ENCODE measurements around the gene DUSP5.

DUSP5 gene

DNA sequence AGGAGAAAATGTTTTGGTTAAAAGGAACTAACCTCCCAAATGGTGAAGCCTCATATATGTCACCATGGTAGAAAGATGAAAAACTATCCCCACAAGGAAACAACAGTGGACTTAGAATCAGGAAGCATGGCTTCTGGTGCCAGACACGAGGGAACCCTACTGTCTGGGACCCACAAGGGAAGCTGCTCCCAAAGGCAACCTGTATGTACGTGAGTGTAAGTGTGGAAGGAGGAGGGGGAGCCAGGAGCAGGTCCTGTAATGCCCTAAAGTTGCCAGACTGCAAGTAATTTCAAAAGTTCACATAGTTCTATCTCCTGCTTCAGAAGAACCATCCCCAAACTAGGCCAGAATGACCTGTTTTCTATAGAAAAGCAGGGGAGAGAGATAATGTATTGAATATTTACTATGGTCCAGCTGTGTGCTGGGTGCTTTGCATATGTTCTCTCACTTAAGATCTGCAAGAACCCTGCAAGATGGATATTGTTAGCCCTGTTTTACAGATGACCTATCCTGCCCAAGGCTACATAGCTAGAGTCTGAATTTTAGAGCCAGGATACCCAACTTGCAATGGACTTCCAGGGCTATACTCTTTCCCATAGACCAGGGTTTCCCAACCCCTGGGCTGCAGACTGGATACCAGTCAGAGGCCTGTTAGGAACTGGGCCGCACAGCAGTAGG lies 19.2 kb downstream of the DUSP5 start:
- TF ChIP-seq, protein P1, sequence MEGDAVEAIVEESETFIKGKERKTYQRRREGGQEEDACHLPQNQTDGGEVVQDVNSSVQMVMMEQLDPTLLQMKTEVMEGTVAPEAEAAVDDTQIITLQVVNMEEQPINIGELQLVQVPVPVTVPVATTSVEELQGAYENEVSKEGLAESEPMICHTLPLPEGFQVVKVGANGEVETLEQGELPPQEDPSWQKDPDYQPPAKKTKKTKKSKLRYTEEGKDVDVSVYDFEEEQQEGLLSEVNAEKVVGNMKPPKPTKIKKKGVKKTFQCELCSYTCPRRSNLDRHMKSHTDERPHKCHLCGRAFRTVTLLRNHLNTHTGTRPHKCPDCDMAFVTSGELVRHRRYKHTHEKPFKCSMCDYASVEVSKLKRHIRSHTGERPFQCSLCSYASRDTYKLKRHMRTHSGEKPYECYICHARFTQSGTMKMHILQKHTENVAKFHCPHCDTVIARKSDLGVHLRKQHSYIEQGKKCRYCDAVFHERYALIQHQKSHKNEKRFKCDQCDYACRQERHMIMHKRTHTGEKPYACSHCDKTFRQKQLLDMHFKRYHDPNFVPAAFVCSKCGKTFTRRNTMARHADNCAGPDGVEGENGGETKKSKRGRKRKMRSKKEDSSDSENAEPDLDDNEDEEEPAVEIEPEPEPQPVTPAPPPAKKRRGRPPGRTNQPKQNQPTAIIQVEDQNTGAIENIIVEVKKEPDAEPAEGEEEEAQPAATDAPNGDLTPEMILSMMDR (IDR thresholded peaks at IDR 0.05; ENCODE audit: control insufficient read depth, extremely low read depth, insufficient read depth): no peak
- no peak for DNase-seq (ENCODE audit: low read depth)
- H3K4me3 ChIP-seq (ENCODE audit: low read depth, low read length): no peak overlapping the region

- no peak overlapping the region for H3K4me3 ChIP-seq (ENCODE audit: low read depth, low read length)
- TF ChIP-seq, protein P1 (IDR thresholded peaks at IDR 0.05; ENCODE audit: control insufficient read depth, extremely low read depth, insufficient read depth): no peak
- no peak for DNase-seq (ENCODE audit: low read depth)
Measured at GRCh38 chr10:110522365-110522988, 24.8 kb downstream of the DUSP5 start.

DNA sequence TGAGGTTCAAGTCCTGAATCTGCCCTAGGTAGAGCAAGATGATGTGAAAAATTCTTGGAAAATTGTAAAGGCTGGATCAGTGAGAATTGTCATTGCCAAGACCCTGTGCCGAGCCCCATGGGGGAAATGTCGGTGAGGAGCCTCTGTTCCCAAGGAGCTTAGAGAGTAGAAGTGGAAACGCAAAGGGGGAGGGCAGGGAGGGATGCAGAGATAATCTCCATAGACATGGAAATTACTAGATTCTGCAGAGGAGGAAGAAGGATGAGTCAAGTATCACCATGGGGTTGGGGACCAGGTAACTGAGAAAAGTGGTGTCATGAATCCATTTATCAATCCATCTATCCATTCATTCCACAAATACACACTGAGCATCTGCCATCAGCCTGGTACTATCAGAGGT lies 26.0 kb downstream of the DUSP5 start:
- no peak for DNase-seq (ENCODE audit: low read depth)
- TF ChIP-seq, protein P1 (IDR thresholded peaks at IDR 0.05; ENCODE audit: control insufficient read depth, extremely low read depth, insufficient read depth): no peak

GRCh38 chr10:110524179-110524858 lies 26.6 kb downstream of the DUSP5 start:
- DNase-seq (ENCODE audit: low read depth): no peak
- TF ChIP-seq, protein P1 (IDR thresholded peaks at IDR 0.05; ENCODE audit: control insufficient read depth, extremely low read depth, insufficient read depth): no peak
- H3K4me3 ChIP-seq (ENCODE audit: low read depth, low read length): no peak overlapping the region

More for the DNA sequence above, 26.0 kb downstream of the DUSP5 start:
- no peak overlapping the region for H3K4me3 ChIP-seq (ENCODE audit: low read depth, low read length)

DNA sequence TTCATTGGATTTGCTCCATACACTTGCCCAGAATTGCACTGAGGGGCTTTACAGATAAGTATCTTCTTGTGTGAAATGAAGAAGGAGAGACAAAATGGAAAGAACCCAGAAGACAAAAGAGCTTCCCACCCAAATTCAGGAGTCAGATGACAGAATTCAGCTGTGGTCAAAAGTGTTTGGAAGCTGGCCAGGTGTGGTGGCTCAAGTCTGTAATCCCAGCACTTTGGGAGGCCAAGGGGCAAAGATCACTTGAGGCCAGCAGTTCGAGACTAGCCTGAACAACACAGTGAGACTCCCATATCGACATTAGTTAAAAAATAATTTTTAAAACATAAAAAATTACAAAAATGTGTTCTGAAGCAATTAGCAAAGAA lies 27.1 kb downstream of the DUSP5 start:
- TF ChIP-seq, protein P1 (IDR thresholded peaks at IDR 0.05; ENCODE audit: control insufficient read depth, extremely low read depth, insufficient read depth): no peak
- no peak overlapping the region for H3K4me3 ChIP-seq (ENCODE audit: low read depth, low read length)
- no peak for DNase-seq (ENCODE audit: low read depth)

GRCh38 chr10:110525349-110526260 lies 27.9 kb downstream of the DUSP5 start:
- DNase-seq (ENCODE audit: low read depth): no peak
- H3K4me3 ChIP-seq (ENCODE audit: low read depth, low read length): no peak overlapping the region
- TF ChIP-seq, protein P1 (IDR thresholded peaks at IDR 0.05; ENCODE audit: control insufficient read depth, extremely low read depth, insufficient read depth): no peak
